Stimulated activated CD4-positive, alpha-beta T cell treated with anti-CD3 and anti-CD28 coated beads, Interleukin-4, amount 100 ng/mL, for 4 hours (primary cell): ENCODE data around the gene B4GALNT1.
"Not testable (repeated sequence)": the region's sequence is repeated elsewhere in the genome, so short reads cannot be mapped to it uniquely, and the experiment has no call there.

Experiments used
- DNase-seq, 2 experiments: peaks; one replicate each; pipeline ENCODE4 v3.0.0-alpha.2; 2020

The B4GALNT1 gene

GRCh38 chr12:57606821-57607220 lies 26.2 kb downstream of the B4GALNT1 start:
- DNase-seq = no peak

GRCh38 chr12:57606399-57606798 lies 26.6 kb downstream of the B4GALNT1 start:
- DNase-seq = no peak

- no peak for DNase-seq
These were observed 27.1 kb downstream of the B4GALNT1 start for GRCh38 chr12:57605811-57606311.

GRCh38 chr12:57604992-57605810 lies 27.8 kb downstream of the B4GALNT1 start:
- no peak for DNase-seq

GRCh38 chr12:57604454-57604991 lies 28.5 kb downstream of the B4GALNT1 start, which contains the start of gene DTX3:
Gene DTX3 (plus strand): TSS chr12:57604824. CDS start chr12:57606518, 1,694 bp downstream.
- peak in 1 of 2 experiments; percentile 22 for DNase-seq

- DNase-seq = no peak
These were observed 29.1 kb downstream of the B4GALNT1 start for GRCh38 chr12:57603815-57604453.

- no peak for DNase-seq
These were observed 29.7 kb downstream of the B4GALNT1 start for GRCh38 chr12:57603324-57603723.

- no peak for DNase-seq
These were observed 30.5 kb downstream of the B4GALNT1 start for GRCh38 chr12:57602544-57602943.

GRCh38 chr12:57600395-57600794 lies 32.6 kb downstream of the B4GALNT1 start:
- no peak for DNase-seq

- no peak for DNase-seq
These were observed 39.8 kb downstream of the B4GALNT1 start for GRCh38 chr12:57593187-57593586.

- DNase-seq = no peak
These were observed 40.3 kb downstream of the B4GALNT1 start for GRCh38 chr12:57592551-57593165.

GRCh38 chr12:57591782-57592325 lies 41.1 kb downstream of the B4GALNT1 start:
- no peak for DNase-seq

GRCh38 chr12:57590864-57591781 lies 41.9 kb downstream of the B4GALNT1 start, which contains the start of gene PIP4K2C:
Gene PIP4K2C (plus strand): TSS chr12:57591192. CDS start chr12:57591290, 98 bp downstream.
- DNase-seq = peak; percentile 72 to 74

- DNase-seq = no peak
These were observed 42.5 kb downstream of the B4GALNT1 start for GRCh38 chr12:57590479-57590863.

GRCh38 chr12:57588951-57589610 lies 43.9 kb downstream of the B4GALNT1 start:
- DNase-seq = not testable (repeated sequence)

GRCh38 chr12:57586832-57587429 lies 46.1 kb downstream of the B4GALNT1 start:
- no peak for DNase-seq

GRCh38 chr12:57586128-57586527 lies 46.9 kb downstream of the B4GALNT1 start:
- DNase-seq = no peak

GRCh38 chr12:57585156-57585555 lies 47.8 kb downstream of the B4GALNT1 start:
- no peak for DNase-seq

- DNase-seq = no peak
These were observed 48.3 kb downstream of the B4GALNT1 start for GRCh38 chr12:57584690-57585089.

GRCh38 chr12:57584050-57584449 lies 49.0 kb downstream of the B4GALNT1 start:
- DNase-seq = no peak
